HG02938 (cell line): ENCODE results near the gene SPART.
"Not testable (repeated sequence)": the region's sequence is repeated elsewhere in the genome, so short reads cannot be mapped to it uniquely, and the experiment has no call there.

Experiments
- ATAC-seq: cut with Tn5 transposase; IDR thresholded peaks from one replicate; pipeline ENCODE4 v1.9.1; 2021; ENCODE audit warnings: mild to moderate bottlenecking, moderate library complexity; ENCODE audit not compliant: unreplicated experiment

The SPART gene

GRCh38 chr13:36354842-36355623, 8.8 kb upstream of the SPART start:
- no peak for ATAC-seq

GRCh38 chr13:36353001-36353400, 6.8 kb upstream of the SPART start:
- no peak for ATAC-seq

GRCh38 chr13:36352350-36352749, 6.2 kb upstream of the SPART start:
- no peak for ATAC-seq

GRCh38 chr13:36347531-36348210, 1.5 kb upstream of the SPART start:
- ATAC-seq = no peak

- ATAC-seq = no peak
Observed at GRCh38 chr13:36345438-36346221, 564 bp downstream of the SPART start.

GRCh38 chr13:36344886-36345437, 1.2 kb downstream of the SPART start:
- no peak for ATAC-seq

GRCh38 chr13:36344173-36344572, 2.0 kb downstream of the SPART start:
- ATAC-seq = no peak

- ATAC-seq = no peak
Observed at GRCh38 chr13:36343766-36344165, 2.4 kb downstream of the SPART start.

- no peak for ATAC-seq
Observed at GRCh38 chr13:36342715-36343114, 3.5 kb downstream of the SPART start.

GRCh38 chr13:36341718-36342117, 4.5 kb downstream of the SPART start:
- ATAC-seq = no peak

GRCh38 chr13:36339600-36340155, 6.5 kb downstream of the SPART start:
- ATAC-seq = no peak

- ATAC-seq = no peak
Observed at GRCh38 chr13:36337938-36338641, 8.1 kb downstream of the SPART start.

- ATAC-seq = no peak
Observed at GRCh38 chr13:36332986-36333385, 13.2 kb downstream of the SPART start.

- ATAC-seq = not testable (repeated sequence)
Observed at GRCh38 chr13:36332255-36332654, 13.9 kb downstream of the SPART start.

- ATAC-seq = no peak
Observed at GRCh38 chr13:36331280-36331679, 14.9 kb downstream of the SPART start.

- ATAC-seq = no peak
Observed at GRCh38 chr13:36329361-36329760, 16.8 kb downstream of the SPART start.

GRCh38 chr13:36328821-36329220, 17.4 kb downstream of the SPART start:
- no peak for ATAC-seq

GRCh38 chr13:36325912-36326311, 20.3 kb downstream of the SPART start:
- ATAC-seq = no peak

- ATAC-seq = not testable (repeated sequence)
Observed at GRCh38 chr13:36324881-36325280, 21.3 kb downstream of the SPART start.

GRCh38 chr13:36323951-36324566, 22.1 kb downstream of the SPART start:
- no peak for ATAC-seq
